Measurements from ENCODE around the gene FIGN. TPM values are rescaled to one million over a fixed set of nuclear protein-coding genes. Genes with fewer than 3 reads are reported as not detected.

Gene FIGN
- total and polyA plus RNA-seq, 10 of the 15 experiments (the other 5 are each of a cell fraction or from before 2014, with no cell fraction given): under 0.01 to 0.01 TPM; not detected in 8

DNA sequence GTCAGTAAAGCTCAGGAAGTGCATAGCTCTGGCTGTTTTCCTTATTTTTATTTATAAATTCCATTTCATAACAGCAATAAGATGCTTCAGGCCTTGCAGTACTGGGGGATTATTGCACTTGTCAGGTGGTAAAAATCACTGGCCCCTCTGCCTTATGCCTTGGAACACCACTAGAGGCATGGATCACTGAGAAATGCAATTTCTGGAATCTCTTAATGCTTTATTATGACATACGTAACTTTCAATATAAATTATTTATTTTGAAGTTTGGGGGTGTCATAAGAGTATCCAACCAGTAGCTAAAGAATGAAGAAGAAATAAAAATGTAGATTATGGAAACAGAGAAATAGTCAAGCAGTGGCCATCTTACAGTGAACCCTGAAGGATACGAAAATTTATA, 183.1 kb downstream of the FIGN start:
- intact Hi-C loops (cut with micrococcal nuclease; ENCODE audit: unreplicated experiment) (no loop called here), in situ Hi-C loops (cut with MboI) (no loop called here)
- FAIRE-seq (no peak), ATAC-seq (no peak), DNase-seq (ENCODE audit: low read depth, low spot score) (no peak)
- WGBS (ENCODE audit: insufficient coverage, insufficient replicate concordance, low lambda C conversion rate, missing lambda C conversion rate): 14% methylated on average over 2 of the region's 2 CpGs
- Histone ChIP-seq H3K9me3 (replicated peaks; ENCODE audit: control insufficient read depth, insufficient read depth, low read length) (no peaks in the 10 kb centered on the region), H3K27me3 (replicated peaks in 1 of 2; ENCODE audit: control insufficient read depth in 2 of 2, insufficient read depth in 2 of 2, low read length in 1 of 2) (no peaks in the 10 kb centered on the region), H3K4me1 (ENCODE audit: control insufficient read depth, insufficient read depth, low read length) (no peaks in the 10 kb centered on the region), H3K9ac (ENCODE audit: control insufficient read depth, insufficient read depth, low read length) (no peak overlapping the region), H4K20me1 (ENCODE audit: control insufficient read depth, insufficient read depth) (no peaks in the 10 kb centered on the region), H3K4me3 (no peak overlapping the region), H3K36me3 (ENCODE audit: control insufficient read depth in 2 of 2, insufficient read depth in 2 of 2, low read length in 1 of 2) (no peaks in the 10 kb centered on the region), H3K79me2 (ENCODE audit: control insufficient read depth, insufficient read depth, low read length) (no peaks in the 10 kb centered on the region), H3K27ac (ENCODE audit: control insufficient read depth, insufficient read depth) (no peak overlapping the region), H3K4me2 (ENCODE audit: control insufficient read depth, insufficient read depth) (no peak overlapping the region), H2AFZ (ENCODE audit: control insufficient read depth, low read depth, low read length) (no peak overlapping the region)
- POLR2A ChIA-PET: no interaction called here
- RAD21 ChIA-PET (ENCODE audit: unreplicated experiment): no interaction called here
- SMC1A ChIA-PET (ENCODE audit: uncharacterized antibody, unreplicated experiment): interaction anchor here (0.8 kb wide), 1 partner anchor 12 kb away, joined by 4 read pairs; no protein-coding TSS in a partner anchor
- TF ChIP-seq EED (IDR thresholded peaks at IDR 0.05; ENCODE audit: low read depth) (no peak), JUNB (IDR thresholded peaks at IDR 0.05) (no peak), MXI1 (IDR thresholded peaks at IDR 0.05; ENCODE audit: low read depth, low read length) (no peak), EGR1 (IDR thresholded peaks at IDR 0.05; ENCODE audit: borderline replicate concordance in 1 of 2, low read depth in 2 of 2, low read length in 2 of 2) (no peak), RCOR1 (conservative IDR thresholded peaks at IDR 0.05; ENCODE audit: low read depth, low read length) (no peak), CHD1 (IDR thresholded peaks at IDR 0.05; ENCODE audit: low read depth, low read length) (no peak), RUNX3 (IDR thresholded peaks at IDR 0.05; ENCODE audit: low read length) (no peak), MTA3 (IDR thresholded peaks at IDR 0.05; ENCODE audit: borderline replicate concordance, low read length) (no peak), RBBP5 (conservative IDR thresholded peaks at IDR 0.05) (no peak), TCF3 (IDR thresholded peaks at IDR 0.05; ENCODE audit: borderline replicate concordance, insufficient read depth, low read depth, low read length) (no peak), ZBED1 (IDR thresholded peaks at IDR 0.05; ENCODE audit: borderline replicate concordance) (no peak), MEF2A (IDR thresholded peaks at IDR 0.05; ENCODE audit: insufficient read depth, low read depth, low read length) (no peak), ZNF207 (IDR thresholded peaks at IDR 0.05; ENCODE audit: borderline replicate concordance) (no peak), NFYB (IDR thresholded peaks at IDR 0.05; ENCODE audit: insufficient read depth, low read depth, low read length) (no peak), RELA (IDR thresholded peaks at IDR 0.05; ENCODE audit: borderline replicate concordance, partially characterized antibody) (no peak)
- TF ChIP-seq, protein P1, sequence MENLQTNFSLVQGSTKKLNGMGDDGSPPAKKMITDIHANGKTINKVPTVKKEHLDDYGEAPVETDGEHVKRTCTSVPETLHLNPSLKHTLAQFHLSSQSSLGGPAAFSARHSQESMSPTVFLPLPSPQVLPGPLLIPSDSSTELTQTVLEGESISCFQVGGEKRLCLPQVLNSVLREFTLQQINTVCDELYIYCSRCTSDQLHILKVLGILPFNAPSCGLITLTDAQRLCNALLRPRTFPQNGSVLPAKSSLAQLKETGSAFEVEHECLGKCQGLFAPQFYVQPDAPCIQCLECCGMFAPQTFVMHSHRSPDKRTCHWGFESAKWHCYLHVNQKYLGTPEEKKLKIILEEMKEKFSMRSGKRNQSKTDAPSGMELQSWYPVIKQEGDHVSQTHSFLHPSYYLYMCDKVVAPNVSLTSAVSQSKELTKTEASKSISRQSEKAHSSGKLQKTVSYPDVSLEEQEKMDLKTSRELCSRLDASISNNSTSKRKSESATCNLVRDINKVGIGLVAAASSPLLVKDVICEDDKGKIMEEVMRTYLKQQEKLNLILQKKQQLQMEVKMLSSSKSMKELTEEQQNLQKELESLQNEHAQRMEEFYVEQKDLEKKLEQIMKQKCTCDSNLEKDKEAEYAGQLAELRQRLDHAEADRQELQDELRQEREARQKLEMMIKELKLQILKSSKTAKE (IDR thresholded peaks at IDR 0.05; ENCODE audit: low read depth, poor library complexity, severe bottlenecking): no peak
- TF ChIP-seq, protein P2, sequence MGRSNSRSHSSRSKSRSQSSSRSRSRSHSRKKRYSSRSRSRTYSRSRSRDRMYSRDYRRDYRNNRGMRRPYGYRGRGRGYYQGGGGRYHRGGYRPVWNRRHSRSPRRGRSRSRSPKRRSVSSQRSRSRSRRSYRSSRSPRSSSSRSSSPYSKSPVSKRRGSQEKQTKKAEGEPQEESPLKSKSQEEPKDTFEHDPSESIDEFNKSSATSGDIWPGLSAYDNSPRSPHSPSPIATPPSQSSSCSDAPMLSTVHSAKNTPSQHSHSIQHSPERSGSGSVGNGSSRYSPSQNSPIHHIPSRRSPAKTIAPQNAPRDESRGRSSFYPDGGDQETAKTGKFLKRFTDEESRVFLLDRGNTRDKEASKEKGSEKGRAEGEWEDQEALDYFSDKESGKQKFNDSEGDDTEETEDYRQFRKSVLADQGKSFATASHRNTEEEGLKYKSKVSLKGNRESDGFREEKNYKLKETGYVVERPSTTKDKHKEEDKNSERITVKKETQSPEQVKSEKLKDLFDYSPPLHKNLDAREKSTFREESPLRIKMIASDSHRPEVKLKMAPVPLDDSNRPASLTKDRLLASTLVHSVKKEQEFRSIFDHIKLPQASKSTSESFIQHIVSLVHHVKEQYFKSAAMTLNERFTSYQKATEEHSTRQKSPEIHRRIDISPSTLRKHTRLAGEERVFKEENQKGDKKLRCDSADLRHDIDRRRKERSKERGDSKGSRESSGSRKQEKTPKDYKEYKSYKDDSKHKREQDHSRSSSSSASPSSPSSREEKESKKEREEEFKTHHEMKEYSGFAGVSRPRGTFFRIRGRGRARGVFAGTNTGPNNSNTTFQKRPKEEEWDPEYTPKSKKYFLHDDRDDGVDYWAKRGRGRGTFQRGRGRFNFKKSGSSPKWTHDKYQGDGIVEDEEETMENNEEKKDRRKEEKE (IDR thresholded peaks at IDR 0.05): no peak
- CTCF ChIA-PET: interaction anchor here (0.8 kb wide), 1 partner anchor 9 kb away, joined by 3 read pairs; no protein-coding TSS in a partner anchor
- no TSS peak for BruUV-seq (replicated peaks)
